Effector memory CD8-positive, alpha-beta T cell (primary cell): Measurements from ENCODE around the gene MYBPC3.
A peak's percentile ranks its signal among the peaks of the same experiment; 100 is the strongest.

Source experiments
- ATAC-seq: fragments of 150-1000 bp; cut with Tn5 transposase; replicated peaks from 2 replicates; pipeline ENCODE4 v1.10.0; 2021; ENCODE audit warnings: mild to moderate bottlenecking, moderate library complexity
- DNase-seq, 3 experiments: peaks; one replicate each; pipeline ENCODE4 v3.0.0; 2021
- H3K27ac Mint-ChIP-seq, 2 donors: one replicate each; pipeline ENCODE4 v1.8.0; 2022; ENCODE audit warnings: mild to moderate bottlenecking in 2 of 2, mixed read lengths in 2 of 2, moderate library complexity in 2 of 2
- H3K27me3 Mint-ChIP-seq, 2 donors: one replicate each; pipeline ENCODE4 v1.8.0; 2022; ENCODE audit warnings: mixed read lengths in 2 of 2
- H3K36me3 Mint-ChIP-seq: one replicate; pipeline ENCODE4 v1.8.0; 2022; ENCODE audit warnings: mild to moderate bottlenecking, moderate library complexity, mixed read lengths; ENCODE audit not compliant: insufficient read depth
- H3K4me1 Mint-ChIP-seq, 2 donors: one replicate each; pipeline ENCODE4 v1.8.0; 2022; ENCODE audit warnings: low read depth in 2 of 2, mixed read lengths in 2 of 2
- H3K4me3 Mint-ChIP-seq, 2 donors: one replicate each; pipeline ENCODE4 v1.8.0; 2022; ENCODE audit warnings: mild to moderate bottlenecking in 2 of 2, mixed read lengths in 2 of 2, moderate library complexity in 2 of 2
- H3K9me3 Mint-ChIP-seq, 2 donors: one replicate each; pipeline ENCODE4 v1.8.0; 2022; ENCODE audit warnings: mixed read lengths in 2 of 2

MYBPC3 gene

DNA sequence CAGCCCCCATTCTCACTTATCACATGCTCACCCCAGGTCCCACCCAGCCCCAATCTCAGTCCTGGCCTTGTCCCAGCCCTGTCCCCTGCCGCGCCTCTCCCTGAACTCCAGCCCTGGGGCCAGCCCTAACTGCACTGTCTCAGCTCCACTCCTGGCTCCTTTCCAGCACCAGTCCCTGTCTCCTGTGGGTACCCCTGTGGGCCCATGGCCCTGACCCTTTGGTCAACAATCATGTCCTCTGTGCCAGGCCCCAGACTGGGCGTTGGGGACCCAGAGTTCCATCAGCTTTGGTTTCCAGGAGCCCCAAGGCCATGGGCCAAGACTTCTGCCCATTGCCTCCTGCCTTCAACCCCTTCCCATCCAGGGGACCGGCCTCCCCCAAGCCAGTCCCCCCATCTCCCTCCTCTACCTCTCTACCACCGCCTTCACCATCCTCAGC, 25.1 kb upstream of the MYBPC3 start:
- H3K27ac Mint-ChIP-seq: no peak overlapping the region
- no peak for ATAC-seq
- no peaks in the 10 kb centered on the region for H3K4me1 Mint-ChIP-seq
- no peaks in the 10 kb centered on the region for H3K36me3 Mint-ChIP-seq
- H3K27me3 Mint-ChIP-seq: no peaks in the 10 kb centered on the region
- no peaks in the 10 kb centered on the region for H3K9me3 Mint-ChIP-seq
- peak overlapping the region in 1 of 2 donors; percentile 44 for H3K4me3 Mint-ChIP-seq
- no peak for DNase-seq

GRCh38 chr11:47376525-47377371, 24.2 kb upstream of the MYBPC3 start:
- no peak for ATAC-seq
- no peak for DNase-seq
- Mint-ChIP-seq H3K4me3 (no peak overlapping the region), H3K9me3 (no peaks in the 10 kb centered on the region), H3K36me3 (no peaks in the 10 kb centered on the region), H3K27ac (no peak overlapping the region), H3K27me3 (no peaks in the 10 kb centered on the region), H3K4me1 (no peaks in the 10 kb centered on the region)

- DNase-seq (no peak), ATAC-seq (no peak)
- Mint-ChIP-seq H3K36me3 (no peaks in the 10 kb centered on the region), H3K4me1 (no peaks in the 10 kb centered on the region), H3K27me3 (no peaks in the 10 kb centered on the region), H3K27ac (no peak overlapping the region), H3K4me3 (no peak overlapping the region), H3K9me3 (no peaks in the 10 kb centered on the region)
Observed at GRCh38 chr11:47376107-47376524, 23.6 kb upstream of the MYBPC3 start.

DNA sequence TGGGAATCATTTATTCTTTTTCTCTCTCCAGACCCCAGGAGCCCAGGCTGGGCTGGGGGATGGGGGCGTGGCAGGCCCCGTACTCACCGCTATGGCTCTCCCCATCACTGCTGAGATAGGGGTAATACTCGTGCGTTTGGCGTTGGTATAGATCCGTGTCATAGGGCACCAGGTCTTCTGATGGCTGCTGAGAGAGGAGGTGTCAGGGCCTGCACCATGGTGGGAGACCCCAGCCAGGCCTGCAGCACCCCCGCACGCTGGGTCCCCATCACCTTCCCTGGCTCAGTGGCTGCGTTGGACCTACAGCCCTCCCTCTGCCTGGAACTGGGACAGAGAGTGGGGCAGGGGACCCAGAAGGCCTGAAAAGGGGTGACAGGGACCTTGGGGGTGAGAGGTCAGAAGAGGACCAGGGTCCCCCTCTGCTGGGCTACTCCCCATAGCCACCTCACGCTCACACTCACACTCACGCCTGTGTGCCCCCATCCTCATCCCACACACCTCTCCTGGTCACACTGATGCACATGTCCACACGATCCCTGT, 23.1 kb upstream of the MYBPC3 start:
- ATAC-seq (no peak), DNase-seq (no peak)
- Mint-ChIP-seq H3K27me3 (no peaks in the 10 kb centered on the region), H3K27ac (no peak overlapping the region), H3K9me3 (no peaks in the 10 kb centered on the region), H3K36me3 (no peaks in the 10 kb centered on the region), H3K4me1 (no peaks in the 10 kb centered on the region), H3K4me3 (no peak overlapping the region)

DNA sequence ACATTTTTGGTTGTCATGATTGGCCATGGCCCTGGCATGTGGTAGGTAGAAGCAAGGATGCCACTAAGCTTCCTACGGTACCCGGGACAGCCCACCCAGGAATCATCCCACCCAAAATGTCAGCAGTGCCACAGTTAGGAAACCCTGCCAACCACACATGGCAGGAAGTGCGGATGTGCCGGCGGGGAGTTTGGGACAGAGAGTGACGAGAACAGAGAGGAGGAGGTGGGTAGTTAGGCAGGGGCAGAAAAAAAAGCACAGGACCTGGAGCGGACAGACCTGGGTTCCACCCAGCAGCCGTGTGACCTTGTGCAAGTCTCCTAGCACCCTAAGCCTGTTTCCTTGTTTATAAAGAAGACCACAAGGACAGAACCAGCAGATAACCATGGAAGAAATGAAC, 22.5 kb upstream of the MYBPC3 start:
- no peaks in the 10 kb centered on the region for H3K9me3 Mint-ChIP-seq
- no peak overlapping the region for H3K27ac Mint-ChIP-seq
- no peaks in the 10 kb centered on the region for H3K36me3 Mint-ChIP-seq
- ATAC-seq (no peak), DNase-seq (no peak)
- H3K27me3 Mint-ChIP-seq: no peaks in the 10 kb centered on the region
- no peaks in the 10 kb centered on the region for H3K4me1 Mint-ChIP-seq
- no peak overlapping the region for H3K4me3 Mint-ChIP-seq

DNA sequence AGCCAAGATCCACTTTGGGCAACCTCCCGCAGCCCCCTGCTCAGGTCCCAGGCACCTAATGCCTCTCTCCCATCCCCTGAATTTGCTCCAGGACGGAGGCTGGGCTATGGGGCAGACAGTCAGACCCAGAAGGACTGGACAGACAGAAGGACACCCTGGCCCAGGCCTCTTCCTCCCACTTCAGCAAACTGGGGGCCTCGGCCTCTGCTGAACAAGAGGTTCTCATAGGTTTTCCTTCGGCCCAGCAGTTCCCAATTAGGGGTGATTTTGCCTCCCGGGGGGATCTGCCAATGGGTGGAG, 22.2 kb upstream of the MYBPC3 start:
- no peaks in the 10 kb centered on the region for H3K36me3 Mint-ChIP-seq
- DNase-seq (no peak), ATAC-seq (no peak)
- no peaks in the 10 kb centered on the region for H3K27me3 Mint-ChIP-seq
- no peaks in the 10 kb centered on the region for H3K9me3 Mint-ChIP-seq
- H3K4me1 Mint-ChIP-seq: no peaks in the 10 kb centered on the region
- no peak overlapping the region for H3K4me3 Mint-ChIP-seq
- no peak overlapping the region for H3K27ac Mint-ChIP-seq

GRCh38 chr11:47373876-47374719, 21.6 kb upstream of the MYBPC3 start:
- H3K27me3 Mint-ChIP-seq: no peaks in the 10 kb centered on the region
- ATAC-seq (peak; percentile 92), DNase-seq (peak; percentile 79 to 83 (median 83))
- no peaks in the 10 kb centered on the region for H3K9me3 Mint-ChIP-seq
- peak overlapping the region in 1 of 2 donors; percentile 27 for H3K27ac Mint-ChIP-seq
- no peaks in the 10 kb centered on the region for H3K36me3 Mint-ChIP-seq
- no peaks in the 10 kb centered on the region for H3K4me1 Mint-ChIP-seq
- no peak overlapping the region for H3K4me3 Mint-ChIP-seq

DNA sequence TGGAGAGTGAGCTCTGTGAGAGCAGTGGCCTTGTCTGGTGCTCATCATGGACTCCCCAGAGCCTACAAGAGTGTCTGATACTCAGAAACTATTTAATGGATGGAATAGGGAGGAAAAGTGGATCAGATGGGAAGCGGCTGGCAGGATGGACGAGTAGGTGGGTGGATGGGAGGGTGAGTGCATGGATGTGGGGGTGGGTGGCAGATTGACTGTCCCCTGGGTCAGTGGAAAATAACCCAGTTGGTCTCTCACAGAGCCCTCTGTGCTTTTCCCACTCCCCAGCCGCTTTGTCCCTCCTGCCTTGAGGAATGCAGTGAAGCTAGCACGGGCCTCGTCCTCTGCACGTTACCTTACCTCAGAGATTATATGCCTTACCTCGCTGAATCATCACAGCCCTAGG, 19.9 kb upstream of the MYBPC3 start:
- H3K4me3 Mint-ChIP-seq: no peak overlapping the region
- H3K27ac Mint-ChIP-seq: no peak overlapping the region
- no peaks in the 10 kb centered on the region for H3K36me3 Mint-ChIP-seq
- DNase-seq (no peak), ATAC-seq (no peak)
- H3K9me3 Mint-ChIP-seq: no peaks in the 10 kb centered on the region
- no peaks in the 10 kb centered on the region for H3K4me1 Mint-ChIP-seq
- no peaks in the 10 kb centered on the region for H3K27me3 Mint-ChIP-seq

DNA sequence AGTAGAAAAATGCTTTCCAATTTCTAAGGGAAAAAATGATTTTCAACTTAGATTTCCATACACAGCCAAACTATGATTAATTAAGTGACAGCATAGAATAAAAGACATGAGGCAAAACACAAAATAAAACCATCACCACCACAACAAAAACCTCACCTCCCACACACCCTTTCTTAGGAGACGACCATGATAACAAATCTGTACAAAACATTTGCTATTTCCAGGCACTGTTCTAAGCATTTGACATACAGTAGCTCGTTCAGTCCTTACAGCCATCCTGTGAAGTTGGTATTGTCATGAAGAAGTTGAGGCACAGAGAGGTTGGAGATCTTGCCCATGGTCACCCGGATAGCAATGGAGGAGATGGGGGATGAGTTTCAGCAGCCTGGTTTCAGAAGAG, 17.2 kb upstream of the MYBPC3 start:
- Mint-ChIP-seq H3K36me3 (no peaks in the 10 kb centered on the region), H3K27me3 (peaks cover 6 to 14% of the 10 kb centered on the region in 2 donors), H3K4me1 (no peaks in the 10 kb centered on the region), H3K9me3 (no peaks in the 10 kb centered on the region), H3K4me3 (no peak overlapping the region), H3K27ac (peak overlapping the region in 1 of 2 donors; percentile 33)
- DNase-seq (no peak), ATAC-seq (no peak)

DNA sequence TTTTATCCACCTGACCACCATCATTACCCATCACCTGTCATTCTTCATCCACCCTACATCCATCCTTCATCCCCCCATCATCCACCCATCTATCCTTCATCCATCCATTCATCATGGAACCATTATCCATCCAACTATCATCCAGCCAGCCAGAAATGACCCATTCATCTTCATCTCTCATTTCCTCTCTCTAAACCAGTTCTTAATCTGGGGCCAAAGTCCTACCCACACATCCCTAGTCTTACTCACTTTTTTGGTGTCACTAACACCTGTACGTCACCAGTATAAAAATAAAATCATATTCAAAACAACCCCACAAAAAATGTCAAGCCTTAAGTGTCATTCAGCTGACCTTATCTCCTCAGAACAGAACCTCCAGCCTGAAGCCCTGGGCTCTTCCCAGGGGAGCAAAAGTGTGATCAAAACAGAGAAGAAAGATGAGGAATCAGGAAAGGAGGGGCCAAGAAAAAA, 13.6 kb upstream of the MYBPC3 start:
- Mint-ChIP-seq H3K4me1 (no peaks in the 10 kb centered on the region), H3K36me3 (no peaks in the 10 kb centered on the region), H3K4me3 (no peak overlapping the region), H3K27ac (no peak overlapping the region), H3K9me3 (no peaks in the 10 kb centered on the region), H3K27me3 (peaks cover 6 to 21% of the 10 kb centered on the region in 2 donors)
- no peak for ATAC-seq
- no peak for DNase-seq

DNA sequence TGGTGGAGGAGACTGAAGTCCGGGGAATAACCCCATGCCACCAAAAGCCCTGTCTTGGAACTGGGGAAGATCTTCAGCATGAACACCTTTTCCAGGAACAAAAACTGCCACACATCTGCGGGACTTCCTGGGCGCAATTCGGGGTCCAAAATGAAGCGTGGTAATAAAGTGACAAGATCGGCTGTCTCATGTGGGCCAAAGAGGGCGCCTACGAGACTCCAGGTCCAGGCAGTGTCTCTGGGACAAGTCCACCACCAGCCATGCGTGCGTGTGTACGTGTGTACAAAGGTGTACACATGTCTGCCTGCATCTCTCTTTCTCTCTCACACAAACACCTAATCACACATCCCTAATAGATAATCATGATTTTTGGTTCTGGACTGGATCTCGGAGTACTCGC, 8.9 kb upstream of the MYBPC3 start:
- H3K27ac Mint-ChIP-seq: no peak overlapping the region
- ATAC-seq: no peak
- no peaks in the 10 kb centered on the region for H3K36me3 Mint-ChIP-seq
- no peaks in the 10 kb centered on the region for H3K9me3 Mint-ChIP-seq
- H3K27me3 Mint-ChIP-seq: peaks cover 6 to 20% of the 10 kb centered on the region in 2 donors
- H3K4me1 Mint-ChIP-seq: peaks cover 0 to 3% of the 10 kb centered on the region in 2 donors
- no peak overlapping the region for H3K4me3 Mint-ChIP-seq
- DNase-seq: no peak

- no peak overlapping the region for H3K4me3 Mint-ChIP-seq
- ATAC-seq (no peak), DNase-seq (no peak)
- peaks cover 0 to 3% of the 10 kb centered on the region in 2 donors for H3K4me1 Mint-ChIP-seq
- peaks cover 0 to 9% of the 10 kb centered on the region in 2 donors for H3K27me3 Mint-ChIP-seq
- H3K36me3 Mint-ChIP-seq: no peaks in the 10 kb centered on the region
- H3K27ac Mint-ChIP-seq: no peak overlapping the region
- H3K9me3 Mint-ChIP-seq: no peaks in the 10 kb centered on the region
Observed at GRCh38 chr11:47360341-47360740, 7.8 kb upstream of the MYBPC3 start.

- peaks cover 0 to 6% of the 10 kb centered on the region in 2 donors for H3K27me3 Mint-ChIP-seq
- no peak overlapping the region for H3K27ac Mint-ChIP-seq
- no peaks in the 10 kb centered on the region for H3K36me3 Mint-ChIP-seq
- H3K4me3 Mint-ChIP-seq: no peak overlapping the region
- DNase-seq (no peak), ATAC-seq (peak; percentile 40)
- H3K4me1 Mint-ChIP-seq: peaks cover 0 to 3% of the 10 kb centered on the region in 2 donors
- no peaks in the 10 kb centered on the region for H3K9me3 Mint-ChIP-seq
Observed at GRCh38 chr11:47359586-47359985, 7.1 kb upstream of the MYBPC3 start.
